GM12875 (cell line): ENCODE data around the gene TBX21.
"Not testable (repeated sequence)": the region's sequence is repeated elsewhere in the genome, so short reads cannot be mapped to it uniquely, and the experiment has no call there.

Experiments
- H3K4me3 ChIP-seq: one replicate; pipeline ENCODE4 v1.5.1; 2011; ENCODE audit warnings: low read depth, low read length, control low read depth
- CTCF ChIP-seq: IDR thresholded peaks from 2 replicates; pipeline ENCODE4 v1.5.1; 2011; ENCODE audit warnings: low read depth, mild to moderate bottlenecking, control low read depth, inconsistent platforms, low read length, moderate library complexity, borderline replicate concordance; ENCODE audit not compliant: insufficient read depth

Gene TBX21

GRCh38 chr17:47762728-47763127, 29.7 kb downstream of the TBX21 start:
- no peak overlapping the region for H3K4me3 ChIP-seq
- TF ChIP-seq CTCF = no peak

DNA sequence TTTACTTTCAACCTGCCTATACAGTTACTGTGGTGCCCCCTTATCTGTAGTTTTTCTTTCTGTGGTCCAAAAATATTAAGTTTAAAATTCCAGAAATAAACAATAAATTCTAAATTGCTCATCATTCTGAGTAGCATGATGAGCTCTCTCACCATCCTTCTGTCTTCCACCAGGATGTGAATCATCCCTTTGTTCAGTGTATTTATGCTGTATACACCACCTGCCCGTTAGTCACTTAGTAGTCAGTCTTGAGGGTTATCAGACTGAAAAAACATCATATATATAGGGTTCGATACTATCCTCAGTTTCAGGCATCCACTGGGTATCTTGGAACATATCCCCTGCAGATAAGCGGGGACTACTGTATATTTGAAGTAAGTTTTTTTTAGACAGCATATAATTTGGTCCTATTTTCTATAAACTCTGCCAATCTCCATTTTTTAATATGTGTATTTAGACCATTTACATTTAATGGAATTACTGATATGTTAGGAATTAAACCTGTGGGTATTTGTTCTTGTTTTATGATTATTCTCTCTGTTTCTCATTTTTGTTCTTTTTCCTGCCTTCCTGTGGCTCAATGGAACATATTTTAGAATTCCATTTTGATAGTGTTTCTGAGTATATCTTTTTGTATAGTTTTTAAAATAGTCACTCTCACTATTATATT, 31.0 kb downstream of the TBX21 start:
- H3K4me3 ChIP-seq = no peak overlapping the region
- no peak for TF ChIP-seq CTCF

- H3K4me3 ChIP-seq = not testable (repeated sequence)
Measured at GRCh38 chr17:47773649-47774048, 40.6 kb downstream of the TBX21 start.

DNA sequence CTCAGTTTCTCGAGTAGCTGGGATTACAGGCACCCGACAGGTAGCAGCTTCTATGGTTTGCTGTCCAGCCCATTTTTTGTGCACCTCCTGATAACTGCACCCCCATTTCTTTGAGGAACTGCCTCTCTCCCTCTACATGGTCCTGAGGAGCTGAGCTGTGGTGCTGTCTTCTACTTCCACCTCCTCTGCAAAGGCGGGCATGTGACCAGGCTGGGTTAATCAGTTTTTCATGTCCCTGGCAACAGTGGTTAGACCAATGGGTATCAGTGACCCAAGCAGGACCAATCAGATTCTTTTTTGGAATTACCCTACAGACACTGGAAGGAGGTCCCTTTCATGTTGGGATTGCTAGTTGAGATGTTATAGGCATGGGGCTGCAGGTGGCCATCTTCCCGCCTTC, 41.3 kb downstream of the TBX21 start:
- H3K4me3 ChIP-seq = no peak overlapping the region
- TF ChIP-seq CTCF = no peak

- H3K4me3 ChIP-seq = no peak overlapping the region
- no peak for TF ChIP-seq CTCF
Measured at GRCh38 chr17:47774987-47775580, 42.0 kb downstream of the TBX21 start.

- H3K4me3 ChIP-seq = no peak overlapping the region
- peak; percentile 67; the same call in 1 of the 2 replicates for TF ChIP-seq CTCF
Measured at GRCh38 chr17:47776330-47777197, 43.5 kb downstream of the TBX21 start.

DNA sequence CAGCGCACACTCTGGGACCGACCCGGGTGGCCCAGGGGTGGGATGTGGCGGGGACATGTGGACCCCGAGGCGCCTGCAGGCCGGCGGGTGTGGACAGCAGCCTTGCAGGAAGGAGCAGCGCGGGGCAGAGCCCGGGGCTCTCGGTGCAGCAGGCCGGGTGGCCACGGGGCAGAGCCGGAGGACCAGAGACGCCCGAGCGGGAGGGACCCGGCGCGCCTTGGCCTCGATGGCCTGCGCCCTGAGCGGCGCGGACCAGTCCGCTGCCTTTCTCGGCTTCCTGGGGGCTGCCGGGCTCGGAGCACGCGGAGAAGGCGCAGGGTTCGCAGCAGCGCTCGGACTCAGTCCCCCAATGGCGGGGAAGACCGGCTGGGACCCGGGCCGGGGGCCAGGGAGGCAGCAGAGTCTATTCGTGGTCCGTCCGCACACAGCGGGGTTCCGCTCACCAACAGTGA, 45.2 kb downstream of the TBX21 start:
- no peak overlapping the region for H3K4me3 ChIP-seq
- no peak for TF ChIP-seq CTCF
